Measurements from ENCODE around the gene STAT5B.
"Not testable (repeated sequence)": the region's sequence is repeated elsewhere in the genome, so short reads cannot be mapped to it uniquely, and the experiment has no call there.

Gene STAT5B

GRCh38 chr17:42276359-42276608 lies at the start of gene STAT5B:
Gene STAT5B (minus strand): TSS chr17:42276391. CDS start chr17:42232127, 44,264 bp downstream.
- DNase-seq = peak; percentile 69

GRCh38 chr17:42325026-42325425 lies 48.8 kb upstream of the STAT5B start:
- no peak for DNase-seq

DNA sequence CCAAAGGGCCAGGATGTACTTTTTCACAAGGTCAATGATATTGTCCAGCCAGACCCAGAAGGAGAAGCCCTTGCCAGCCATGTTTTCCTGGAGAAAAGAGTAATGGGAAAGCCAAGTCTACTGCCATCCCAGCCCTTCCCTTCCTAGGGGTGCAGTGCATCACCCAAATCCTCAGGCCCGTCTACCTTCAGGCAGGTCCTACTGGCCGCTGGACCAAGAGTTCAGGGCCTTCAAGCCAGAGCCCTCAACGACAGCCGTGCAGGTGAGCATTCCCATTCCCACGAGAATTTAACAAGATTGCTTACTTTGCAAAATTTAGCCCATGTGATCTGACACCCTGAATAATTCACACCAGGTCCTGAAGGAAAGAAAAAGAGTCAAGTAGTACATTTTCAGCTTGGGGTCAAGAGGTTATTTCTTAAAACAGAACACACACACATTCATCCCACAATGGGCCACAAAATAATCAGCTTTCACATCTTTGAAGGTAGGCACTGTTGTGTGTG lies 47.1 kb upstream of the STAT5B start:
- DNase-seq = no peak

GRCh38 chr17:42322382-42323267 lies 46.4 kb upstream of the STAT5B start:
- DNase-seq = peak; percentile 93

DNA sequence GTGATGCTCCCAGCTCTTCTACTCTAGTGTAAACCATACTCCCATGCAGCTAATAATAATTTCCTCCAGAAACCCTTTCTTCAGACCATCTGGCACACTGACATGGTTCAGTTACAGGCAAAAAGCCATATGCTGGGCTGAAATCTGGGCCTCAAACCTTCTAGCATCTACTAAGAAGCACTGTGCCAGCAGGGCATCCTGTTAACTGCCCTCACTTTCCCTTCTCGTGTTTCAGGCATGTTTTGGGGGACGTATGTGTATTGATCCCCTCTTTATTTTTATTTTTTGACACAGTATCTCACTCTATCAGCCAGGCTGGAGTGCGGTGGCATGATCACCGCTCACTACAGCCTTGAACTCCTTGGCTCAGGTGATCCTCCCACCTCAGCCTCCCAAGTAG lies 45.4 kb upstream of the STAT5B start:
- no peak for DNase-seq

GRCh38 chr17:42317967-42318366 lies 41.8 kb upstream of the STAT5B start:
- DNase-seq = not testable (repeated sequence)

DNA sequence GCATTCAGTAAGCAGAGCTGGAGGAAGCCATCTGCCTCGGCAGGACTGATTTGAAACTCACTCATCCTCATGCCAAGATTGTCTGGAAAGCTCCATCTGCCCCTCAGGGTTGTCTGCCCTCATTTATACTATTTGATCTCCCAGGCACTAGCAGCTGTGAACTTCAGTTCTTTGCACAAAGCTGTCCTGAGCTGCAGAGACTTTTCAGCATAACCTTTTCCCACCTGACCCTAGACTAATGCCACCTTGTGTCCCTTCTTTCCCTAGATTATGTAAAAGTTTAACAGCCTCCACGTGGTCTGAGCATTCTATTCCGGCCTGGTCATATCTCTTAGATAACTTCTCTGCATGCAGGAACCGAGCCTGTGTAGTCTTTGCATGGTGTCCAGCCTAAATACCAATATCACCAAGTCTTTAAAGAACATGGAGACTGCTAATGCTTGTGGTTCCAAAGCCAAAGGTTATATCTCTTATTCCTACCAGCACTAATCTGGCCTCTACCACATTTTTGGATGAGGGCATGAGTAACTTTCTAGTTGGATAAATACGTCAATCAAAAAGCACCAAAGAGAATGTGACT lies 41.2 kb upstream of the STAT5B start:
- no peak for DNase-seq

DNA sequence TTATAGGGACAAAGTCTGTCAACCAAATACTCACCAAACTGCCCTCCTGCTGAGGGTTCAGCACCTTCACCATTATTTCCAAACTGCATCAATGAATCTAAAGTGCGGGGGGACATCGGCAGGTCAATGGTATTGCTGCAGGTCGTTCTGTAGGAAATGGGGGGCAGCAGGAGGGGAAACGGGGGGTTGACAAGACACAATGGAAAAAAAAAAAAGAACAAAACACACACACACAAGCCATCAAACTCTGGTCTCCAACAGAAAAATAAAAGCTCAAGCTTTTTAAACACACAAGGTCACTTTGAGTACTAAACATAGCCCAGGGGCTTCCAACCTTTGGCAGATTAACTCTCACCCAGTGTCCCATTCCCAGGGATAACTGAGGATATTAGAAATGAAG lies 40.6 kb upstream of the STAT5B start:
- no peak for DNase-seq

GRCh38 chr17:42315402-42316156 lies 39.4 kb upstream of the STAT5B start:
- no peak for DNase-seq

- DNase-seq = no peak
These were observed 37.8 kb upstream of the STAT5B start for GRCh38 chr17:42313773-42314566.

GRCh38 chr17:42313389-42313772 lies 37.2 kb upstream of the STAT5B start:
- no peak for DNase-seq

DNA sequence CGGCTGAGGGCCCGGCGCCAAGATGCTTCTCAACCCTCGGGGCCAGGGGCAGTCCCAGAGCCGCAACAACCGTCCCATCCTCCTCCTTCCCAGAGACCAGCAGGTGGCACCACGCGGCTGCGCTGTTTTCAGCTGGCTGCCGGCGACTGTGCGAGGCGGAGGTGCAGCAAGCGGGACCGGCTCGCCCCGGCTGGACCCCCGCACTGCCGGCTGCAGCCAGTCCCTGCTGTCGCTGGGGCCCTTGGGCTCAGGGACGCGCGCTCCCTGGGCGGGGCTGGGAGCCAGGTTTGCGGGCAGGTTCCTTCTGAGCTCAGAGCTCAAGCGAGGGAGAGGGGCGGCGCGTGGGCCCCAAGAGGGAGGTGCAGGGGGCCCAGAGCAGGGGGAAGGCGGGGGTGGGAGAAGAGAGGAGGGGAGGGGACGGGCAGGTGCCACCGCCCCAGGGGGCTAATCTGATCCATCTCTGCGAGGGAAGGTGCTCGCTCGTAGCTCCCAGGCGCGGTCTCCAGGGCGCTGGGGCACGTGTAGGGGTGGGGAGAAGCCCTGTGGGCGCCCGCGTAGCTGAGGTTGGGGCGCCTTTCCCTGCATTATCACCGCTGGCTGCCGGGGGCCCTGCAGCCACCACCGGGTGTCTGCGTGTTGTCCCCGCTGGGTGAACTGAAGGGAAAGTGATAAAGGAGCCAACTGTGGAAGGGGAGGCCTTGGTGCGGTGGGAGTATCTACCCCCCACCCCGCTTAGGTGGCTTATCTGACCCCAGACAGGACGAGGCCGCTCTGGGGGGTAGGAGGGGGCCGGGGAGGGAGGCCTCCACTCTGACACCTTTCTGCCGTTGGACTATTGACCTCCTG lies 36.3 kb upstream of the STAT5B start:
- peak; percentile 71 for DNase-seq

GRCh38 chr17:42312035-42312284 lies 35.8 kb upstream of the STAT5B start:
- no peak for DNase-seq

DNA sequence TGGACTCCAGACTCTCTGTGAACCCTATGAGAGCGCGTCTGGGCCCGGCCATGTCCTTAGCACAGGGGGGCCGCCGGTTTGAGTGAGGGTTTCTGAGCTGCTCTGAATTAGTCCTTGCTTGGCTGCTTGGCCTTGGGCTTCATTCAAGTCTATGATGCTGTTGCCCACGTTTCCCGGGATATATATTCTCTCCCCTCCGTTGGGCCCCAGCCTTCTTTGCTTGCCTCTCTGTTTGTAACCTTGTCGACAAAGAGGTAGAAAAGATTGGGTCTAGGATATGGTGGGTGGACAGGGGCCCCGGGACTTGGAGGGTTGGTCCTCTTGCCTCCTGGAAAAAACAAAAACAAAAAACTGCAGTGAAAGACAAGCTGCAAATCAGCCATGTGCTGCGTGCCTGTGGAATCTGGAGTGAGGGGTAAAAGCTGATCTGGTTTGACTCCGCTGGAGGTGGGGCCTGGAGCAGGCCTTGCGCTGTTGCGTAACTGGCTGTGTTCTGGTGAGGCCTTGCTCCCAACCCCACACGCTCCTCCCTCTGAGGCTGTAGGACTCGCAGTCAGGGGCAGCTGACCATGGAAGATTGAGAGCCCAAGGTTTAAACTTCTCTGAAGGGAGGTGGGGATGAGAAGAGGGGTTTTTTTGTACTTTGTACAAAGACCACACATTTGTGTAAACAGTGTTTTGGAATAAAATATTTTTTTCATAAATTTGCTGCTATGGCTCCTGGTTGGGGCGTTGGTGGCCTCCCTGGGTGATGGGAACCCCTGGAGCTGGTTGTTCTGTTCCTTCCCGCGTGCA lies 35.2 kb upstream of the STAT5B start:
- DNase-seq = no peak

DNA sequence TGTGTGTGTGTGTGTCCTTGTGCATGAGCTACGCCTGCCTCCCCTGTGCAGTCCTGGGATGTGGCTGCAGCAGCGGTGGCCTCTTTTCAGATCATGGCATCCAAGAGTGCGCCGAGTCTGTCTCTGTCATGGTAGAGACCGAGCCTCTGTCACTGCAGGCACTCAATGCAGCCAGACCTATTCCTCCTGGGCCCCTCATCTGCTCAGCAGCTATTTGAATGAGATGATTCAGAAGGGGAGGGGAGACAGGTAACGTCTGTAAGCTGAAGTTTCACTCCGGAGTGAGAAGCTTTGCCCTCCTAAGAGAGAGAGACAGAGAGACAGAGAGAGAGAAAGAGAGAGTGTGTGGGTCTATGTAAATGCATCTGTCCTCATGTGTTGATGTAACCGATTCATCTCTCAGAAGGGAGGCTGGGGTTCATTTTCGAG lies 34.6 kb upstream of the STAT5B start:
- DNase-seq = no peak

GRCh38 chr17:42309986-42310786 lies 34.0 kb upstream of the STAT5B start:
- DNase-seq = no peak

- DNase-seq = no peak
These were observed 33.0 kb upstream of the STAT5B start for GRCh38 chr17:42309142-42309541.

DNA sequence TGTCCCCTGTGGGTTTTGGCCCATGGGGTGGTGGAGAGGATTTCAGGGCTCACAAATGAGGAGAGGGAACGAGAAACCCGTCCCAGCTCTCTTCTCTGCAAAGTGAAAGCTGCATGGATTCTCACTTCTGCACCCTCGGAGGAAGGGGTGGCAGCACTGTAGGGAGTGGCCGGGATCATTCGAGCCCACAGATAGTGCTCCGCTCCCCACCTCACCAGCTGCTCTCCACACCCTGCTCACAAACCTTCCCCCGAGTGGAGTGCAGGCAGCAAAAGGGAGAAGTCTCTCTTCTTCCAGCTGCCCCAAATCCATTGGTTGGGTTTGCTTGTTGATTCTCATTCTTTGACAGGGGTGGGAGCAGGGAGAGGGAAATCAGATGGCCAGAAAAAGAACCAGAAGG lies 32.3 kb upstream of the STAT5B start:
- no peak for DNase-seq

DNA sequence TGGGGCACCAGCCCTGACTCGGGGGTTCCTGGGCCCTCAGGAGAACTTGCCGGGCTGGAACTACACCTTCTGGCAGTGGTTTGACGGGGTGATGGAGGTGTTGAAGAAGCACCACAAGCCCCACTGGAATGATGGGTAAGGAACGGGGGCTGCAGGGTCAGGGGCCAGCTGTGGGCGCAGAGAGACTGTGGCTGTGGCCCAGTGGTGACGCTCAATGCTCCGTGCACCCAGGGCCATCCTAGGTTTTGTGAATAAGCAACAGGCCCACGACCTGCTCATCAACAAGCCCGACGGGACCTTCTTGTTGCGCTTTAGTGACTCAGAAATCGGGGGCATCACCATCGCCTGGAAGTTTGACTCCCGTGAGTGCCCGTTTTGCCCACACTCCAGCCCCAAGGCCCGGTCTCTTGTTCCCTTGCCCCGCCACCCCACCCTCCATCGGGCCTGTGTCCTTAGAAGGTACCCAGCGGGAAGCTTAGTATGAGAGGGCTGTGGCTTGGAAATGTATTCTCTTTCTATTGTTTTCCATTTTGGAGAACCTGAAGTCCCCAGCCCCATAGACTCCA lies 31.3 kb upstream of the STAT5B start:
- DNase-seq = no peak

DNA sequence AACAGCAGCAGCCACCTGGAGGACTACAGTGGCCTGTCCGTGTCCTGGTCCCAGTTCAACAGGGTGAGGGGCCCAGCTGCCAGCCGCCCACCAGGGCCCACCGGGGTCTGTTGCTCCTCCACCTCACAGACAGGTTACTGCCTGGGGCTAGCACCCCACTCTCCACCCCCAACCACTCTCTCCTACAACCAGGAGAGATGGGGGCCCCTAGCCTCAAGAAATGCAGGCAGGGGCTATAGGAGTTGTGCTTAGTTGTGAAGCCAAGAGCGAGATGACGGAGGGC lies 30.1 kb upstream of the STAT5B start:
- no peak for DNase-seq
